Measurements from ENCODE around the gene MAN1C1.

DNA sequence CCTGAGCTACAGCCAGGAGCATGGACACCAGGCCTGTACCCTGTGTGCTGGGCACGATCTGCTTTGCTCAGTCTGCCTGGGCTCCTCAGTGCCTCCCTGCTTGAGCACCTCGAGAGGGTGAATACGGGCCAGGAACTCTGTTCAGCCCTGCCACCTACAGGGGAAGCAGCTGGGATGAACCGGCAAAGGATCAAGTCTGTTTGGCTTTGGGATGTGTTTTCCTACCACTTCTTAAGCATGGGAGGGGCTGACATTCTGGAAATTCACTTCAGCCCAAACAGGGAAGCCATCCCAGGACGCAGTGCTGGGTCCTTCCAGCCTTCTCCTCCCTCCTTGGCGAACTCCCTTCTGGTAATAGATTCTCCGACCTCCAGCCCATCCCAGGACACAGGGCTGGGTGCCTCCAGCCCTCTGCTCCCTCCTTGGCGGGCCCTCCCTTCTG, 127.6 kb downstream of the MAN1C1 start:
- no peak for TF ChIP-seq ZC3H10 (CRISPR knock-in tag; IDR thresholded peaks at IDR 0.05)
- TF ChIP-seq BACH2 (CRISPR knock-in tag; IDR thresholded peaks at IDR 0.05; ENCODE audit: borderline replicate concordance) = no peak
- no peak for TF ChIP-seq RARB (CRISPR knock-in tag; IDR thresholded peaks at IDR 0.05)
- TF ChIP-seq PPARA (CRISPR knock-in tag; IDR thresholded peaks at IDR 0.05; ENCODE audit: borderline replicate concordance) = no peak
- no peak for TF ChIP-seq ZFP30 (CRISPR knock-in tag; IDR thresholded peaks at IDR 0.05)
- TF ChIP-seq, protein P1, sequence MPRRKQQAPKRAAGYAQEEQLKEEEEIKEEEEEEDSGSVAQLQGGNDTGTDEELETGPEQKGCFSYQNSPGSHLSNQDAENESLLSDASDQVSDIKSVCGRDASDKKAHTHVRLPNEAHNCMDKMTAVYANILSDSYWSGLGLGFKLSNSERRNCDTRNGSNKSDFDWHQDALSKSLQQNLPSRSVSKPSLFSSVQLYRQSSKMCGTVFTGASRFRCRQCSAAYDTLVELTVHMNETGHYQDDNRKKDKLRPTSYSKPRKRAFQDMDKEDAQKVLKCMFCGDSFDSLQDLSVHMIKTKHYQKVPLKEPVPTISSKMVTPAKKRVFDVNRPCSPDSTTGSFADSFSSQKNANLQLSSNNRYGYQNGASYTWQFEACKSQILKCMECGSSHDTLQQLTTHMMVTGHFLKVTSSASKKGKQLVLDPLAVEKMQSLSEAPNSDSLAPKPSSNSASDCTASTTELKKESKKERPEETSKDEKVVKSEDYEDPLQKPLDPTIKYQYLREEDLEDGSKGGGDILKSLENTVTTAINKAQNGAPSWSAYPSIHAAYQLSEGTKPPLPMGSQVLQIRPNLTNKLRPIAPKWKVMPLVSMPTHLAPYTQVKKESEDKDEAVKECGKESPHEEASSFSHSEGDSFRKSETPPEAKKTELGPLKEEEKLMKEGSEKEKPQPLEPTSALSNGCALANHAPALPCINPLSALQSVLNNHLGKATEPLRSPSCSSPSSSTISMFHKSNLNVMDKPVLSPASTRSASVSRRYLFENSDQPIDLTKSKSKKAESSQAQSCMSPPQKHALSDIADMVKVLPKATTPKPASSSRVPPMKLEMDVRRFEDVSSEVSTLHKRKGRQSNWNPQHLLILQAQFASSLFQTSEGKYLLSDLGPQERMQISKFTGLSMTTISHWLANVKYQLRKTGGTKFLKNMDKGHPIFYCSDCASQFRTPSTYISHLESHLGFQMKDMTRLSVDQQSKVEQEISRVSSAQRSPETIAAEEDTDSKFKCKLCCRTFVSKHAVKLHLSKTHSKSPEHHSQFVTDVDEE (CRISPR knock-in tag; IDR thresholded peaks at IDR 0.05) = no peak
- TF ChIP-seq, protein P2, sequence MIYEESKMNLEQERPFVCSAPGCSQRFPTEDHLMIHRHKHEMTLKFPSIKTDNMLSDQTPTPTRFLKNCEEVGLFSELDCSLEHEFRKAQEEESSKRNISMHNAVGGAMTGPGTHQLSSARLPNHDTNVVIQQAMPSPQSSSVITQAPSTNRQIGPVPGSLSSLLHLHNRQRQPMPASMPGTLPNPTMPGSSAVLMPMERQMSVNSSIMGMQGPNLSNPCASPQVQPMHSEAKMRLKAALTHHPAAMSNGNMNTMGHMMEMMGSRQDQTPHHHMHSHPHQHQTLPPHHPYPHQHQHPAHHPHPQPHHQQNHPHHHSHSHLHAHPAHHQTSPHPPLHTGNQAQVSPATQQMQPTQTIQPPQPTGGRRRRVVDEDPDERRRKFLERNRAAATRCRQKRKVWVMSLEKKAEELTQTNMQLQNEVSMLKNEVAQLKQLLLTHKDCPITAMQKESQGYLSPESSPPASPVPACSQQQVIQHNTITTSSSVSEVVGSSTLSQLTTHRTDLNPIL (CRISPR knock-in tag; IDR thresholded peaks at IDR 0.05; ENCODE audit: low read depth) = no peak
- TF ChIP-seq, protein P3, sequence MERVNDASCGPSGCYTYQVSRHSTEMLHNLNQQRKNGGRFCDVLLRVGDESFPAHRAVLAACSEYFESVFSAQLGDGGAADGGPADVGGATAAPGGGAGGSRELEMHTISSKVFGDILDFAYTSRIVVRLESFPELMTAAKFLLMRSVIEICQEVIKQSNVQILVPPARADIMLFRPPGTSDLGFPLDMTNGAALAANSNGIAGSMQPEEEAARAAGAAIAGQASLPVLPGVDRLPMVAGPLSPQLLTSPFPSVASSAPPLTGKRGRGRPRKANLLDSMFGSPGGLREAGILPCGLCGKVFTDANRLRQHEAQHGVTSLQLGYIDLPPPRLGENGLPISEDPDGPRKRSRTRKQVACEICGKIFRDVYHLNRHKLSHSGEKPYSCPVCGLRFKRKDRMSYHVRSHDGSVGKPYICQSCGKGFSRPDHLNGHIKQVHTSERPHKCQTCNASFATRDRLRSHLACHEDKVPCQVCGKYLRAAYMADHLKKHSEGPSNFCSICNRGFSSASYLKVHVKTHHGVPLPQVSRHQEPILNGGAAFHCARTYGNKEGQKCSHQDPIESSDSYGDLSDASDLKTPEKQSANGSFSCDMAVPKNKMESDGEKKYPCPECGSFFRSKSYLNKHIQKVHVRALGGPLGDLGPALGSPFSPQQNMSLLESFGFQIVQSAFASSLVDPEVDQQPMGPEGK (CRISPR knock-in tag; IDR thresholded peaks at IDR 0.05; ENCODE audit: borderline replicate concordance) = no peak
- no peak for TF ChIP-seq ZNF70 (CRISPR knock-in tag; IDR thresholded peaks at IDR 0.05)
- no peak for TF ChIP-seq ZFP3 (CRISPR knock-in tag; IDR thresholded peaks at IDR 0.05)
- TF ChIP-seq GLIS3 (CRISPR knock-in tag; IDR thresholded peaks at IDR 0.05) = no peak
- TF ChIP-seq, protein P4, sequence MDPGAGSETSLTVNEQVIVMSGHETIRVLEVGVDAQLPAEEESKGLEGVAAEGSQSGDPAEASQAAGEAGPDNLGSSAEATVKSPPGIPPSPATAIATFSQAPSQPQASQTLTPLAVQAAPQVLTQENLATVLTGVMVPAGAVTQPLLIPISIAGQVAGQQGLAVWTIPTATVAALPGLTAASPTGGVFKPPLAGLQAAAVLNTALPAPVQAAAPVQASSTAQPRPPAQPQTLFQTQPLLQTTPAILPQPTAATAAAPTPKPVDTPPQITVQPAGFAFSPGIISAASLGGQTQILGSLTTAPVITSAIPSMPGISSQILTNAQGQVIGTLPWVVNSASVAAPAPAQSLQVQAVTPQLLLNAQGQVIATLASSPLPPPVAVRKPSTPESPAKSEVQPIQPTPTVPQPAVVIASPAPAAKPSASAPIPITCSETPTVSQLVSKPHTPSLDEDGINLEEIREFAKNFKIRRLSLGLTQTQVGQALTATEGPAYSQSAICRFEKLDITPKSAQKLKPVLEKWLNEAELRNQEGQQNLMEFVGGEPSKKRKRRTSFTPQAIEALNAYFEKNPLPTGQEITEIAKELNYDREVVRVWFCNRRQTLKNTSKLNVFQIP (CRISPR knock-in tag; IDR thresholded peaks at IDR 0.05; ENCODE audit: borderline replicate concordance, low read depth) = no peak

Data from SK-N-SH treated with all-trans-retinoic acid at 6 μM for 48 hours (cell line).